Measurements from ENCODE around the gene AP2B1. TPM values are rescaled to one million over a fixed set of nuclear protein-coding genes. Genes with fewer than 3 reads are reported as not detected.
A peak's percentile ranks its signal among the peaks of the same experiment; 100 is the strongest.

The AP2B1 gene
- total and polyA plus RNA-seq, 9 of the 15 experiments (the other 6 are each of a cell fraction or from before 2014, with no cell fraction given) = 60.1 to 287 (median 105) TPM

DNA sequence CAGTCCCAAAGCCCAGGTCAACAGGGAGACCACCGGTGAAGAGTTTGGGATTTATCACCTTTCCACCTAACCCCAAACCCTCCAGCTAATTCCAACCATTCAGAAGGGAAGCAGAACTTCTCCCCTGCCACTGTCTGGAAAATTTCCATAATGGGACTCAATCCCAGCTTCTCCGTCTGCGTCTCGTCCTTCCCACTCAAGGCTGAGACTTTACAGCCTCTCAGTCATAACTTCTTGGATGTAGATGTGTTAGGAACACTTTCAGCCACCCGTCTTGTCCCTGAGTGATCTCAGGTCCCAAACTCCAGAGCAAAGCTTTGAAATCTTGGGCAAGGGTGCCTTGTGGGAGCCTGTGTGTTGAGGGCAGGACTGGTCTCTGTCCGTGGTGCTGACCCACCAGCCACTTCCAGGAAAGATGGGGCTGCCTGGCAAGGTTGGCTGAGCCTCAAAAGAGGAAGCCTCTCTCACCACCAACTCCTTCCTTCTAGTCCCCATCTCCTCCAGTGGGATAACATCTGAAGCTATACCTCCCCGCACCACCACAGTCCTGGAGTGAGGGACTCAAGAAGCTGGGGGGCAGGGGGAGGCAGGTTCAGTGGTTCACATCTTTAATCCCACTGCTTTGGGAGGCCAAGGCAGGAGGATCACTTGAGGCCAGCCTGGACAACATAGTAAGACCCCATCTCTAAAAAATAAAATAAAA, 156.7 kb downstream of the AP2B1 start (continued):
- TF ChIP-seq SFPQ (IDR thresholded peaks at IDR 0.05; ENCODE audit: low read depth, low read length) = no peak
- TF ChIP-seq ZNF121 (CRISPR knock-in tag; conservative IDR thresholded peaks at IDR 0.05) = peak; percentile 77
- TF ChIP-seq ZBTB7A (IDR thresholded peaks at IDR 0.05; ENCODE audit: borderline replicate concordance, control insufficient read depth, low read depth, low read length) = no peak
- peak; percentile 73 for TF ChIP-seq SPI1 (IDR thresholded peaks at IDR 0.05; ENCODE audit: borderline replicate concordance, low read depth, low read length)
- TF ChIP-seq MCM2 (IDR thresholded peaks at IDR 0.05; ENCODE audit: low read depth) = no peak
- TF ChIP-seq DIDO1 (tag; IDR thresholded peaks at IDR 0.05; ENCODE audit: low read depth) = no peak
- peak; percentile 54; the same call in 1 of the 2 replicates for TF ChIP-seq ZNF197 (CRISPR knock-in tag; IDR thresholded peaks at IDR 0.05; ENCODE audit: low read depth)
- TF ChIP-seq LCOR (CRISPR knock-in tag; IDR thresholded peaks at IDR 0.05) = no peak
- TF ChIP-seq SNIP1 (IDR thresholded peaks at IDR 0.05; ENCODE audit: low read depth) = no peak
- no peak for TF ChIP-seq XRCC4 (IDR thresholded peaks at IDR 0.05; ENCODE audit: extremely low read depth, insufficient read depth, insufficient read length)
- TF ChIP-seq IRF2 (CRISPR knock-in tag; IDR thresholded peaks at IDR 0.05) = no peak
- TF ChIP-seq EGR1 (conservative IDR thresholded peaks at IDR 0.05) = no peak
- 0 out of 4 replicates have a peak, but pooled peaks of 1 of the 2 experiments have one; percentile 37 for TF ChIP-seq RCOR1 (IDR thresholded peaks at IDR 0.05; ENCODE audit: borderline replicate concordance in 1 of 2, low read depth in 2 of 2, low read length in 2 of 2)
- TF ChIP-seq BCLAF1 (IDR thresholded peaks at IDR 0.05; ENCODE audit: borderline replicate concordance in 1 of 2, control insufficient read depth in 1 of 2, low read depth in 2 of 2, low read length in 1 of 2) = no peak
- no peak for TF ChIP-seq RUNX1 (IDR thresholded peaks at IDR 0.05; ENCODE audit: low read depth)
- TF ChIP-seq, protein P1, sequence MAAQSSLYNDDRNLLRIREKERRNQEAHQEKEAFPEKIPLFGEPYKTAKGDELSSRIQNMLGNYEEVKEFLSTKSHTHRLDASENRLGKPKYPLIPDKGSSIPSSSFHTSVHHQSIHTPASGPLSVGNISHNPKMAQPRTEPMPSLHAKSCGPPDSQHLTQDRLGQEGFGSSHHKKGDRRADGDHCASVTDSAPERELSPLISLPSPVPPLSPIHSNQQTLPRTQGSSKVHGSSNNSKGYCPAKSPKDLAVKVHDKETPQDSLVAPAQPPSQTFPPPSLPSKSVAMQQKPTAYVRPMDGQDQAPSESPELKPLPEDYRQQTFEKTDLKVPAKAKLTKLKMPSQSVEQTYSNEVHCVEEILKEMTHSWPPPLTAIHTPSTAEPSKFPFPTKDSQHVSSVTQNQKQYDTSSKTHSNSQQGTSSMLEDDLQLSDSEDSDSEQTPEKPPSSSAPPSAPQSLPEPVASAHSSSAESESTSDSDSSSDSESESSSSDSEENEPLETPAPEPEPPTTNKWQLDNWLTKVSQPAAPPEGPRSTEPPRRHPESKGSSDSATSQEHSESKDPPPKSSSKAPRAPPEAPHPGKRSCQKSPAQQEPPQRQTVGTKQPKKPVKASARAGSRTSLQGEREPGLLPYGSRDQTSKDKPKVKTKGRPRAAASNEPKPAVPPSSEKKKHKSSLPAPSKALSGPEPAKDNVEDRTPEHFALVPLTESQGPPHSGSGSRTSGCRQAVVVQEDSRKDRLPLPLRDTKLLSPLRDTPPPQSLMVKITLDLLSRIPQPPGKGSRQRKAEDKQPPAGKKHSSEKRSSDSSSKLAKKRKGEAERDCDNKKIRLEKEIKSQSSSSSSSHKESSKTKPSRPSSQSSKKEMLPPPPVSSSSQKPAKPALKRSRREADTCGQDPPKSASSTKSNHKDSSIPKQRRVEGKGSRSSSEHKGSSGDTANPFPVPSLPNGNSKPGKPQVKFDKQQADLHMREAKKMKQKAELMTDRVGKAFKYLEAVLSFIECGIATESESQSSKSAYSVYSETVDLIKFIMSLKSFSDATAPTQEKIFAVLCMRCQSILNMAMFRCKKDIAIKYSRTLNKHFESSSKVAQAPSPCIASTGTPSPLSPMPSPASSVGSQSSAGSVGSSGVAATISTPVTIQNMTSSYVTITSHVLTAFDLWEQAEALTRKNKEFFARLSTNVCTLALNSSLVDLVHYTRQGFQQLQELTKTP (IDR thresholded peaks at IDR 0.05; ENCODE audit: low read depth in 1 of 2, partially characterized antibody in 2 of 2) = peak in 1 of 2 experiments; percentile 81
- TF ChIP-seq ZNF3 (CRISPR knock-in tag; IDR thresholded peaks at IDR 0.05) = no peak
- no peak for TF ChIP-seq HDAC6 (IDR thresholded peaks at IDR 0.05; ENCODE audit: low read depth, low read length)
- TF ChIP-seq NELFE (IDR thresholded peaks at IDR 0.05; ENCODE audit: insufficient read depth, insufficient read length) = no peak

Measured in K562 (cell line).